SU-DHL-6 (cell line): ENCODE measurements around the gene PDE2A.

Experiments used
- EZH2phosphoT487 ChIP-seq: fragments of 200-600 bp; sonication (generic), shearing (Covaris generic); conservative IDR thresholded peaks from 2 replicates; pipeline ENCODE4 v1.6.1; 2018; ENCODE audit warnings: mild to moderate bottlenecking, antibody characterized with exemption, low read length, moderate library complexity, mixed read lengths
- TF ChIP-seq, protein P1 (sequence below): fragments of 200-600 bp; sonication (generic); IDR thresholded peaks from one replicate; pipeline ENCODE4 v1.5.1; 2017; ENCODE audit warnings: antibody characterized with exemption, mild to moderate bottlenecking, low read length, moderate library complexity; ENCODE audit not compliant: insufficient read depth, poor library complexity, severe bottlenecking

DNA sequence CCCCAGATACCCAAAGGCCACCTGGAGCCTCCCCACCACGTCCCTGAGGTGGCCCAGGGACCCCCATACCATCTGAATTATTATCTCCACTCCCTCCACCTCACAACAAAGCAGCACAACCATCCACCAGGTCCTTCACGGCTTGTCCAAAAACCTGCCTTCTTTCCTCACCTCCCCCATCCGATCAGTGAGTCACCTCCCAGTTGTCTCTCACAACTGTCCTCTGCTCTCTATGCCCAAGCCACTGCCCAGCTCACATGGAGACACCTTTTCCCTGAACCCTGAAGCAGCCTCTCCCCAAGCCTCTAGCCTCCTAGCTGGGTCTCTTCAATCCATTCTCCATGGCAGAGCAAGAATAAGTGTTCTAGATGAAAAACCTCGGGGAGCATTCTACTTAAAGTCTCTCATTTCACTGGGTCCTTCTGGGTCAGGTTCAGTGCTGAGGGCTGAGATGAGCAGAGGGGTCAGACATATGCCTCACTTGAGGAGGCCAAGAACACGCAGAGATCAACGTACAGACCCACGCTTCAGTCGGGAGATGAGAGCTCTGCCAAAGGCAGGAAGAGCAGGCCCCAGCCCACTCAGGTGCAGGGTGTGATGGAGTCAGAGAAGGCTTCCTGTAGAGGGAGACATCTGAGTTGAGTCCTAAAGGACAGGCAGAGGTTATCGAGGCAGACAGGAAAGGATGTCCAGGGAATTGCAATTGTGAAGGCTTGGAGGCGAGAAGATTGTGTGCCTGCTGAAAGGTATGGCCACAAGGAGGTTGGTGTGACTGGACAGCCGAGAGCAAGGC lies 74.7 kb downstream of the PDE2A start:
- TF ChIP-seq, protein P1, sequence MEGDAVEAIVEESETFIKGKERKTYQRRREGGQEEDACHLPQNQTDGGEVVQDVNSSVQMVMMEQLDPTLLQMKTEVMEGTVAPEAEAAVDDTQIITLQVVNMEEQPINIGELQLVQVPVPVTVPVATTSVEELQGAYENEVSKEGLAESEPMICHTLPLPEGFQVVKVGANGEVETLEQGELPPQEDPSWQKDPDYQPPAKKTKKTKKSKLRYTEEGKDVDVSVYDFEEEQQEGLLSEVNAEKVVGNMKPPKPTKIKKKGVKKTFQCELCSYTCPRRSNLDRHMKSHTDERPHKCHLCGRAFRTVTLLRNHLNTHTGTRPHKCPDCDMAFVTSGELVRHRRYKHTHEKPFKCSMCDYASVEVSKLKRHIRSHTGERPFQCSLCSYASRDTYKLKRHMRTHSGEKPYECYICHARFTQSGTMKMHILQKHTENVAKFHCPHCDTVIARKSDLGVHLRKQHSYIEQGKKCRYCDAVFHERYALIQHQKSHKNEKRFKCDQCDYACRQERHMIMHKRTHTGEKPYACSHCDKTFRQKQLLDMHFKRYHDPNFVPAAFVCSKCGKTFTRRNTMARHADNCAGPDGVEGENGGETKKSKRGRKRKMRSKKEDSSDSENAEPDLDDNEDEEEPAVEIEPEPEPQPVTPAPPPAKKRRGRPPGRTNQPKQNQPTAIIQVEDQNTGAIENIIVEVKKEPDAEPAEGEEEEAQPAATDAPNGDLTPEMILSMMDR: no peak
- TF ChIP-seq EZH2phosphoT487: no peak
